HG02678 (cell line): Measurements from ENCODE around the gene TCF7L1.
"Not testable (repeated sequence)": the region's sequence is repeated elsewhere in the genome, so short reads cannot be mapped to it uniquely, and the experiment has no call there.

Experiments used
- ATAC-seq: cut with Tn5 transposase; IDR thresholded peaks from one replicate; pipeline ENCODE4 v1.9.1; 2021; ENCODE audit warnings: mild to moderate bottlenecking, moderate library complexity; ENCODE audit not compliant: unreplicated experiment

The TCF7L1 gene

GRCh38 chr2:85131116-85131515 is 2.1 kb upstream of the TCF7L1 start:
- no peak for ATAC-seq

- no peak for ATAC-seq
Observed at GRCh38 chr2:85132397-85132796, 795 bp upstream of the TCF7L1 start.

- ATAC-seq = peak; percentile 31
Observed at GRCh38 chr2:85133751-85134254, 611 bp downstream of the TCF7L1 start.

GRCh38 chr2:85134255-85134895 is 1.2 kb downstream of the TCF7L1 start:
- ATAC-seq = no peak

- ATAC-seq = no peak
Observed at GRCh38 chr2:85134896-85135659, 1.9 kb downstream of the TCF7L1 start.

GRCh38 chr2:85135660-85135914 is 2.4 kb downstream of the TCF7L1 start:
- ATAC-seq = no peak

GRCh38 chr2:85137156-85137555 is 4.0 kb downstream of the TCF7L1 start:
- ATAC-seq = no peak

GRCh38 chr2:85143463-85144082 is 10.4 kb downstream of the TCF7L1 start:
- ATAC-seq = no peak

- ATAC-seq = no peak
Observed at GRCh38 chr2:85145116-85145820, 12.1 kb downstream of the TCF7L1 start.

GRCh38 chr2:85148190-85148589 is 15.0 kb downstream of the TCF7L1 start:
- no peak for ATAC-seq

- ATAC-seq = no peak
Observed at GRCh38 chr2:85151026-85151425, 17.8 kb downstream of the TCF7L1 start.

- no peak for ATAC-seq
Observed at GRCh38 chr2:85152895-85153294, 19.7 kb downstream of the TCF7L1 start.

- ATAC-seq = no peak
Observed at GRCh38 chr2:85154048-85154753, 21.0 kb downstream of the TCF7L1 start.

GRCh38 chr2:85155082-85155481 is 21.9 kb downstream of the TCF7L1 start:
- not testable (repeated sequence) for ATAC-seq

GRCh38 chr2:85156153-85156552 is 23.0 kb downstream of the TCF7L1 start:
- no peak for ATAC-seq

- ATAC-seq = no peak
Observed at GRCh38 chr2:85156619-85157018, 23.4 kb downstream of the TCF7L1 start.

GRCh38 chr2:85157345-85157744 is 24.2 kb downstream of the TCF7L1 start:
- ATAC-seq = no peak

GRCh38 chr2:85158559-85159273 is 25.5 kb downstream of the TCF7L1 start:
- no peak for ATAC-seq

- no peak for ATAC-seq
Observed at GRCh38 chr2:85159589-85159988, 26.4 kb downstream of the TCF7L1 start.
